Panc1 (cell line): ENCODE measurements around the gene B4GALT4. TPM values are rescaled to one million over a fixed set of nuclear protein-coding genes. Genes with fewer than 3 reads are reported as not detected.

Experiments
- ATAC-seq: fragments of 200-7000 bp; cut with Tn5 transposase; 2 replicates; pipeline ENCODE4 v1.9.1; 2020; ENCODE audit warnings: mild to moderate bottlenecking, moderate library complexity
- BruUV-seq: library from RNA; stranded (reverse); fragments of 400-500 nt; replicated peaks from 2 replicates; lab custom pipeline; 2021; lab: Mats Ljungman, UMichigan
- CTCF ChIA-PET: fragments of 300-600 bp; sonication (Branson Sonifier 250); formaldehyde crosslinking; loops from one replicate; lab custom pipeline; 2022; ENCODE audit warnings: antibody characterized with exemption; lab: Charles Lee
- POLR2A ChIA-PET: fragments of 300-600 bp; sonication (Branson Sonifier 250); formaldehyde crosslinking; loops from one replicate; lab custom pipeline; 2022; ENCODE audit warnings: antibody characterized with exemption; lab: Charles Lee
- DNase-seq: peaks from one replicate; pipeline ENCODE4 v3.0.0-alpha.2; 2010; ENCODE audit warnings: low read depth, low spot score
- H3K27ac ChIP-seq: 2 replicates; pipeline ENCODE4 v1.5.1; 2011; ENCODE audit warnings: mild to moderate bottlenecking, low read length, inconsistent platforms
- H3K27me3 ChIP-seq: fragments of 200-500 bp; sonication (Bioruptor generic); 2 replicates; pipeline ENCODE4 v1.6.0; 2014; ENCODE audit warnings: low read length, inconsistent platforms; ENCODE audit not compliant: control insufficient read depth, insufficient read depth
- H3K36me3 ChIP-seq: fragments of 200-500 bp; sonication (Bioruptor generic); 2 replicates; pipeline ENCODE4 v1.5.1; 2014; ENCODE audit warnings: inconsistent platforms, mild to moderate bottlenecking, low read length, moderate library complexity; ENCODE audit not compliant: control insufficient read depth, insufficient read depth
- H3K4me1 ChIP-seq: 2 replicates; pipeline ENCODE4 v1.5.1; 2011; ENCODE audit warnings: inconsistent platforms, mild to moderate bottlenecking, low read length, moderate library complexity; ENCODE audit not compliant: control insufficient read depth, insufficient read depth
- H3K4me3 ChIP-seq, 2 experiments: 2 replicates each; pipeline ENCODE4 v1.5.1; 2011 to 2012; ENCODE audit warnings: low read depth in 2 of 2, low read length in 2 of 2, mild to moderate bottlenecking in 2 of 2, inconsistent platforms in 1 of 2, moderate library complexity in 1 of 2
- H3K9me3 ChIP-seq: fragments of 200-500 bp; sonication (Bioruptor generic); 2 replicates; pipeline ENCODE4 v1.5.1; 2014; ENCODE audit warnings: low read depth, mild to moderate bottlenecking, inconsistent platforms, low read length, moderate library complexity; ENCODE audit not compliant: control insufficient read depth, insufficient read depth
- POLR2AphosphoS5 ChIP-seq: IDR thresholded peaks from 2 replicates; pipeline ENCODE4 v1.6.1; 2012; ENCODE audit warnings: mild to moderate bottlenecking, low read depth, low read length, moderate library complexity
- REST ChIP-seq, 2 experiments: IDR thresholded peaks; 2 replicates each; pipeline ENCODE4 v1.6.1; 2011 to 2012; ENCODE audit warnings: low read depth in 2 of 2, control low read depth in 1 of 2, low read length in 1 of 2, mild to moderate bottlenecking in 1 of 2, moderate library complexity in 1 of 2; ENCODE audit not compliant: insufficient read depth in 1 of 2
- SIN3A ChIP-seq: IDR thresholded peaks from 2 replicates; pipeline ENCODE4 v1.6.1; 2012; ENCODE audit warnings: low read depth, mild to moderate bottlenecking, low read length, moderate library complexity, borderline replicate concordance; ENCODE audit not compliant: insufficient read depth
- TCF7L2 ChIP-seq: IDR thresholded peaks from 2 replicates; pipeline ENCODE4 v1.6.1; 2011; ENCODE audit warnings: mild to moderate bottlenecking, low read depth, low read length, inconsistent platforms
- in situ Hi-C: cut with HindIII; loops from 2 replicates; pipeline ENCODE4 v1.10.0; 2016; ENCODE audit warnings: low sequenced_read_pairs, low pct_unique_long_range_greater_than_20kb
- intact Hi-C: fragments of 100-400 bp; cut with micrococcal nuclease; formaldehyde crosslinking; loops from one replicate; pipeline ENCODE4 v1.10.0; 2022; ENCODE audit not compliant: unreplicated experiment
- total RNA-seq: library from RNA; stranded (reverse); gene quantifications from one replicate; pipeline ENCODE4 v1.2.1, GENCODE V29; 2021; ENCODE audit not compliant: unreplicated experiment
- TF ChIP-seq, protein P1 (sequence below): fragments of 450-650 bp; IDR thresholded peaks from 2 replicates; pipeline ENCODE4 v1.5.1; 2017; ENCODE audit warnings: mild to moderate bottlenecking

The B4GALT4 gene
- total RNA-seq, 1 experiment from 2014 or later: 27.4 TPM

GRCh38 chr3:119229190-119229589 is 11.5 kb downstream of the B4GALT4 start:
- H3K9me3 ChIP-seq: no peaks in the 10 kb centered on the region
- ATAC-seq (no peak), DNase-seq (no peak)
- TF ChIP-seq SIN3A (no peak), POLR2AphosphoS5 (no peak), REST (IDR thresholded peaks at IDR 0.05; ENCODE audit: insufficient read depth in 1 of 2, low read depth in 2 of 2, low read length in 1 of 2) (no peak), TCF7L2 (no peak)
- TF ChIP-seq, protein P1, sequence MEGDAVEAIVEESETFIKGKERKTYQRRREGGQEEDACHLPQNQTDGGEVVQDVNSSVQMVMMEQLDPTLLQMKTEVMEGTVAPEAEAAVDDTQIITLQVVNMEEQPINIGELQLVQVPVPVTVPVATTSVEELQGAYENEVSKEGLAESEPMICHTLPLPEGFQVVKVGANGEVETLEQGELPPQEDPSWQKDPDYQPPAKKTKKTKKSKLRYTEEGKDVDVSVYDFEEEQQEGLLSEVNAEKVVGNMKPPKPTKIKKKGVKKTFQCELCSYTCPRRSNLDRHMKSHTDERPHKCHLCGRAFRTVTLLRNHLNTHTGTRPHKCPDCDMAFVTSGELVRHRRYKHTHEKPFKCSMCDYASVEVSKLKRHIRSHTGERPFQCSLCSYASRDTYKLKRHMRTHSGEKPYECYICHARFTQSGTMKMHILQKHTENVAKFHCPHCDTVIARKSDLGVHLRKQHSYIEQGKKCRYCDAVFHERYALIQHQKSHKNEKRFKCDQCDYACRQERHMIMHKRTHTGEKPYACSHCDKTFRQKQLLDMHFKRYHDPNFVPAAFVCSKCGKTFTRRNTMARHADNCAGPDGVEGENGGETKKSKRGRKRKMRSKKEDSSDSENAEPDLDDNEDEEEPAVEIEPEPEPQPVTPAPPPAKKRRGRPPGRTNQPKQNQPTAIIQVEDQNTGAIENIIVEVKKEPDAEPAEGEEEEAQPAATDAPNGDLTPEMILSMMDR: no peak
- BruUV-seq: no TSS peak
- in situ Hi-C loops: no loop called here
- no peak overlapping the region for H3K4me3 ChIP-seq
- ChIA-PET POLR2A (no interaction called here), CTCF (no interaction called here)
- intact Hi-C loops: no loop called here
- H3K27me3 ChIP-seq: no peaks in the 10 kb centered on the region
- peaks cover 7% of the 10 kb centered on the region; the same call in 1 of the 2 replicates for H3K36me3 ChIP-seq
- H3K27ac ChIP-seq: no peak overlapping the region
- H3K4me1 ChIP-seq: no peaks in the 10 kb centered on the region

GRCh38 chr3:119228373-119229145 is 12.1 kb downstream of the B4GALT4 start:
- H3K4me3 ChIP-seq: no peak overlapping the region
- H3K9me3 ChIP-seq: no peaks in the 10 kb centered on the region
- TF ChIP-seq, protein P1: no peak
- TF ChIP-seq POLR2AphosphoS5 (no peak), TCF7L2 (no peak), REST (IDR thresholded peaks at IDR 0.05; ENCODE audit: insufficient read depth in 1 of 2, low read depth in 2 of 2, low read length in 1 of 2) (no peak), SIN3A (no peak)
- no peaks in the 10 kb centered on the region for H3K4me1 ChIP-seq
- intact Hi-C loops (no loop called here), in situ Hi-C loops (no loop called here)
- BruUV-seq: no TSS peak
- POLR2A ChIA-PET: no interaction called here
- H3K27ac ChIP-seq: no peak overlapping the region
- H3K36me3 ChIP-seq: peaks cover 11% of the 10 kb centered on the region; the same call in 1 of the 2 replicates
- CTCF ChIA-PET: interaction anchor here (0.5 kb wide), 1 partner anchor 276 kb away, joined by 4 read pairs; no protein-coding TSS in a partner anchor
- H3K27me3 ChIP-seq: no peaks in the 10 kb centered on the region
- no peak for ATAC-seq
- no peak for DNase-seq
